ENCODE data around the gene RHO. TPM values are rescaled to one million over a fixed set of nuclear protein-coding genes. Genes with fewer than 3 reads are reported as not detected.

The RHO gene
- total RNA-seq, 1 experiment from 2014 or later: not detected

- RAD21 ChIA-PET (ENCODE audit: low non-redundant PET in 1 of 2, low total read pairs in 2 of 2, uncharacterized antibody in 2 of 2, unreplicated experiment in 2 of 2): no interaction called here
- ATAC-seq: no peak
These were observed 8.3 kb upstream of the RHO start for GRCh38 chr3:129519896-129520715.

DNA sequence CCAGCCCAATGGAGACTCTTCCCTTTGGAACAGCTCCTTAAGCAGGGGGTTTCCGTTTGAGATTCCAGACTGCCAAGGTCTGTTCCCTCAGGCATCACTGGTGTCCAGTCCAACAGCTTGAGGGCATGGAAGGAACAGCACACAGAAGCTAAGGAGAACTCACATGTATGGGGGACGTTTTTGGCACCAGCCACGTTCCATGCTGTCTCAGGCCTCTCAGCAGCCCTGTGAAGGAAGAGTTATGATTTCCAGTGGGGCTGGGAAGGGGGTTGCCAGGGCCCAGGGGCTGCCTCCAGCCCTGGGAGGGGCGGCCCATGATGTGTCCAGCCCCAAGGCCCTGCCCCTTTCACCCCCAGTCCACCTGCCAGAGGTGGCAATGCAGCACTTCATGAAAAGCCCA, 7.5 kb upstream of the RHO start:
- H3K9me3 ChIP-seq (ENCODE audit: control insufficient read depth in 1 of 2, insufficient read depth in 1 of 2, low read depth in 1 of 2, low read length in 2 of 2): no peaks in the 10 kb centered on the region
- no peak overlapping the region for H3K4me2 ChIP-seq (ENCODE audit: low read length)
- ATAC-seq: no peak
- TF ChIP-seq, protein P1, sequence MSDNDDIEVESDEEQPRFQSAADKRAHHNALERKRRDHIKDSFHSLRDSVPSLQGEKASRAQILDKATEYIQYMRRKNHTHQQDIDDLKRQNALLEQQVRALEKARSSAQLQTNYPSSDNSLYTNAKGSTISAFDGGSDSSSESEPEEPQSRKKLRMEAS (IDR thresholded peaks at IDR 0.05): no peak
- no peak for TF ChIP-seq POLR2A (IDR thresholded peaks at IDR 0.05; ENCODE audit: borderline replicate concordance, extremely low read depth, insufficient read depth, insufficient read length)
- TF ChIP-seq EZH2 (IDR thresholded peaks at IDR 0.05): no peak
- TF ChIP-seq POLR2AphosphoS5 (IDR thresholded peaks at IDR 0.05; ENCODE audit: low read depth, low read length): no peak
- no peak for TF ChIP-seq ZNF274 (IDR thresholded peaks at IDR 0.05; ENCODE audit: low read depth, low read length)
- no peak for TF ChIP-seq CEBPB (IDR thresholded peaks at IDR 0.05; ENCODE audit: low read depth)
- TF ChIP-seq SIN3A (IDR thresholded peaks at IDR 0.05; ENCODE audit: low read depth): no peak
- TF ChIP-seq JUND (IDR thresholded peaks at IDR 0.05): no peak
- H3K4me3 ChIP-seq (replicated peaks in 1 of 2; ENCODE audit: low read depth in 1 of 2, low read length in 2 of 2): no peak overlapping the region
- H2AFZ ChIP-seq (ENCODE audit: low read depth, low read length, poor library complexity, severe bottlenecking): no peak overlapping the region
- H3K9me2 ChIP-seq (ENCODE audit: insufficient read depth): no peaks in the 10 kb centered on the region
- intact Hi-C loops (cut with micrococcal nuclease): no loop called here
- no peak for DNase-seq (ENCODE audit: low read depth, low spot score)
- no peak overlapping the region for H3K27ac ChIP-seq (ENCODE audit: low read depth, low read length)
- no peaks in the 10 kb centered on the region for H3K27me3 ChIP-seq (ENCODE audit: insufficient read depth, low read length)
- CTCF ChIA-PET: no interaction called here
- RAD21 ChIA-PET (ENCODE audit: low non-redundant PET in 1 of 2, low total read pairs in 2 of 2, uncharacterized antibody in 2 of 2, unreplicated experiment in 2 of 2): no interaction called here
- no peaks in the 10 kb centered on the region for H3K36me3 ChIP-seq (ENCODE audit: control insufficient read depth in 1 of 2, insufficient read depth in 2 of 2, low read length in 2 of 2)
- POLR2A ChIA-PET: no interaction called here
- no peaks in the 10 kb centered on the region for H4K20me1 ChIP-seq (ENCODE audit: insufficient read depth)
- no peak overlapping the region for H3K9ac ChIP-seq (ENCODE audit: low read length)
- BruUV-seq (replicated peaks): no TSS peak
- no peaks in the 10 kb centered on the region for H3K4me1 ChIP-seq (ENCODE audit: control insufficient read depth in 1 of 2, insufficient read depth in 2 of 2, low read length in 2 of 2)
- no peaks in the 10 kb centered on the region for H3K79me2 ChIP-seq (ENCODE audit: insufficient read depth, low read length)

More at GRCh38 chr3:129519896-129520715, 8.3 kb upstream of the RHO start:
- TF ChIP-seq EZH2 (IDR thresholded peaks at IDR 0.05) (no peak), CTCF (IDR thresholded peaks at IDR 0.05 in 2 of 3, conservative IDR thresholded peaks at IDR 0.05 in 1 of 3; ENCODE audit: borderline replicate concordance in 1 of 3, insufficient read depth in 1 of 3, low read depth in 2 of 3, low read length in 2 of 3) (no peak), JUND (IDR thresholded peaks at IDR 0.05) (no peak), SP1 (IDR thresholded peaks at IDR 0.05; ENCODE audit: low read depth) (no peak)
- intact Hi-C loops (cut with micrococcal nuclease): no loop called here
- Histone ChIP-seq H3K4me1 (ENCODE audit: control insufficient read depth in 1 of 2, insufficient read depth in 2 of 2, low read length in 2 of 2) (no peaks in the 10 kb centered on the region), H3K9ac (ENCODE audit: low read length) (no peak overlapping the region), H4K20me1 (ENCODE audit: insufficient read depth) (no peaks in the 10 kb centered on the region), H3K4me3 (replicated peaks in 1 of 2; ENCODE audit: low read depth in 1 of 2, low read length in 2 of 2) (no peak overlapping the region), H3K79me2 (ENCODE audit: insufficient read depth, low read length) (no peaks in the 10 kb centered on the region), H3K4me2 (ENCODE audit: low read length) (no peak overlapping the region), H3K36me3 (ENCODE audit: control insufficient read depth in 1 of 2, insufficient read depth in 2 of 2, low read length in 2 of 2) (no peaks in the 10 kb centered on the region), H3K27me3 (ENCODE audit: insufficient read depth, low read length) (no peaks in the 10 kb centered on the region), H3K9me2 (ENCODE audit: insufficient read depth) (no peaks in the 10 kb centered on the region), H3K27ac (ENCODE audit: low read depth, low read length) (no peak overlapping the region), H2AFZ (ENCODE audit: low read depth, low read length, poor library complexity, severe bottlenecking) (no peak overlapping the region), H3K9me3 (ENCODE audit: control insufficient read depth in 1 of 2, insufficient read depth in 1 of 2, low read depth in 1 of 2, low read length in 2 of 2) (no peaks in the 10 kb centered on the region)
- ChIA-PET CTCF (no interaction called here), POLR2A (no interaction called here)
- BruUV-seq (replicated peaks): no TSS peak
- DNase-seq (ENCODE audit: low read depth, low spot score): no peak

Data from HCT116 (cell line).